ENCODE results near the gene UPK1A. TPM values are rescaled to one million over a fixed set of nuclear protein-coding genes. Genes with fewer than 3 reads are reported as not detected.

UPK1A gene
- total RNA-seq, 1 experiment from 2014 or later, result 0.69 TPM

- ATAC-seq (no peak), DNase-seq (ENCODE audit: low read depth, low spot score) (no peak)
- H3K27me3 ChIP-seq (ENCODE audit: insufficient read depth, low read length), result no peaks in the 10 kb centered on the region
- intact Hi-C loops (cut with micrococcal nuclease), result no loop called here
- peaks cover 29% of the 10 kb centered on the region for H3K79me2 ChIP-seq (ENCODE audit: insufficient read depth, low read length)
- no TSS peak for BruUV-seq (replicated peaks)
- no peaks in the 10 kb centered on the region for H3K9me3 ChIP-seq (ENCODE audit: control insufficient read depth in 1 of 2, insufficient read depth in 1 of 2, low read depth in 1 of 2, low read length in 2 of 2)
- no peaks in the 10 kb centered on the region for H3K4me1 ChIP-seq (ENCODE audit: control insufficient read depth in 1 of 2, insufficient read depth in 2 of 2, low read length in 2 of 2)
- peaks cover 26 to 27% of the 10 kb centered on the region in 2 experiments for H3K36me3 ChIP-seq (ENCODE audit: control insufficient read depth in 1 of 2, insufficient read depth in 2 of 2, low read length in 2 of 2)
- ChIA-PET POLR2A (interaction anchor here (1.2 kb wide), 1 partner anchor 18 kb away, joined by 3 read pairs; no protein-coding TSS in a partner anchor), CTCF (no interaction called here), RAD21 (ENCODE audit: low non-redundant PET in 1 of 2, low total read pairs in 2 of 2, uncharacterized antibody in 2 of 2, unreplicated experiment in 2 of 2) (no interaction called here)
- no peak overlapping the region for H3K9ac ChIP-seq (ENCODE audit: low read length)
- H3K4me3 ChIP-seq (replicated peaks in 1 of 2; ENCODE audit: low read depth in 1 of 2, low read length in 2 of 2), result no peak overlapping the region
- TF ChIP-seq RAD21 (IDR thresholded peaks at IDR 0.05; ENCODE audit: low read depth) (no peak), ZFX (IDR thresholded peaks at IDR 0.05) (no peak), FOSL1 (IDR thresholded peaks at IDR 0.05; ENCODE audit: low read depth) (no peak), MAX (IDR thresholded peaks at IDR 0.05) (no peak), CBX3 (IDR thresholded peaks at IDR 0.05; ENCODE audit: low read depth) (no peak), EGR1 (IDR thresholded peaks at IDR 0.05; ENCODE audit: low read depth) (no peak), ELF1 (IDR thresholded peaks at IDR 0.05; ENCODE audit: borderline replicate concordance, low read depth) (no peak), SP1 (IDR thresholded peaks at IDR 0.05; ENCODE audit: low read depth) (no peak), REST (IDR thresholded peaks at IDR 0.05; ENCODE audit: low read depth) (no peak), EZH2phosphoT487 (IDR thresholded peaks at IDR 0.05; ENCODE audit: borderline replicate concordance) (no peak), ZNF274 (IDR thresholded peaks at IDR 0.05; ENCODE audit: low read depth, low read length) (no peak), EZH2 (IDR thresholded peaks at IDR 0.05) (no peak), POLR2A (IDR thresholded peaks at IDR 0.05; ENCODE audit: borderline replicate concordance, extremely low read depth, insufficient read depth, insufficient read length) (no peak), SRF (IDR thresholded peaks at IDR 0.05; ENCODE audit: low read depth) (no peak), ZBTB33 (IDR thresholded peaks at IDR 0.05; ENCODE audit: extremely low read depth, insufficient replicate concordance, low read length) (no peak), ATF3 (IDR thresholded peaks at IDR 0.05) (no peak), TCF7L2 (IDR thresholded peaks at IDR 0.05; ENCODE audit: borderline replicate concordance, extremely low read depth, insufficient read depth, insufficient read length) (no peak), POLR2AphosphoS5 (IDR thresholded peaks at IDR 0.05; ENCODE audit: low read depth, low read length) (no peak)
- H2AFZ ChIP-seq (ENCODE audit: low read depth, low read length, poor library complexity, severe bottlenecking), result no peak overlapping the region
- H3K9me2 ChIP-seq (ENCODE audit: insufficient read depth), result no peaks in the 10 kb centered on the region
- no peak overlapping the region for H3K4me2 ChIP-seq (ENCODE audit: low read length)
- H4K20me1 ChIP-seq (ENCODE audit: insufficient read depth), result no peaks in the 10 kb centered on the region
- H3K27ac ChIP-seq (ENCODE audit: low read depth, low read length), result no peak overlapping the region
These were observed 10.7 kb upstream of the UPK1A start for GRCh38 chr19:35655600-35655999.

All from HCT116 (cell line).